HepG2 (cell line): ENCODE data around the gene SSNA1.

ENCODE experiments used
- DR1 ChIP-seq: sonication (generic); formaldehyde crosslinking; IDR thresholded peaks from 2 replicates; pipeline ENCODE4 v1.8.0; 2021; ENCODE audit warnings: mild to moderate bottlenecking, missing genetic modification reagents, inconsistent platforms
- FOXJ3 ChIP-seq: sonication (generic); formaldehyde crosslinking; IDR thresholded peaks from 2 replicates; pipeline ENCODE4 v1.4.0; 2020; ENCODE audit warnings: missing genetic modification reagents, mild to moderate bottlenecking, borderline replicate concordance
- MXD4 ChIP-seq: IDR thresholded peaks from 2 replicates; pipeline ENCODE4 v1.6.1; 2016; ENCODE audit warnings: mild to moderate bottlenecking, missing biosample characterization, missing genetic modification reagents
- MXI1 ChIP-seq: IDR thresholded peaks from 3 replicates; pipeline ENCODE4 v1.6.1; 2012; ENCODE audit warnings: low read depth, low read length, inconsistent platforms, borderline replicate concordance
- POLR2AphosphoS5 ChIP-seq: IDR thresholded peaks from 2 replicates; pipeline ENCODE4 v1.6.1; 2012; ENCODE audit warnings: low read depth, low read length
- ZNF121 ChIP-seq: sonication (generic); formaldehyde crosslinking; IDR thresholded peaks from 2 replicates; pipeline ENCODE4 v1.5.0; 2020; ENCODE audit warnings: mild to moderate bottlenecking, missing genetic modification reagents
- ZNF230 ChIP-seq: sonication (generic); formaldehyde crosslinking; IDR thresholded peaks from 2 replicates; pipeline ENCODE4 v1.4.0; 2020; ENCODE audit warnings: mild to moderate bottlenecking, missing genetic modification reagents
- ZNF282 ChIP-seq: fragments of 450-650 bp; IDR thresholded peaks from 2 replicates; pipeline ENCODE4 v1.6.1; 2018; ENCODE audit not compliant: partially characterized antibody

GRCh38 chr9:137228968-137229896 lies 40.8 kb downstream of the SSNA1 start:
- TF ChIP-seq ZNF230 (CRISPR knock-in tag) (no peak), ZNF121 (peak; percentile 82), FOXJ3 (no peak), POLR2AphosphoS5 (no peak), MXD4 (CRISPR knock-in tag) (no peak), DR1 (CRISPR knock-in tag) (no peak), MXI1 (no peak), ZNF282 (no peak)
